ENCODE results near the gene REG3G.

REG3G gene

DNA sequence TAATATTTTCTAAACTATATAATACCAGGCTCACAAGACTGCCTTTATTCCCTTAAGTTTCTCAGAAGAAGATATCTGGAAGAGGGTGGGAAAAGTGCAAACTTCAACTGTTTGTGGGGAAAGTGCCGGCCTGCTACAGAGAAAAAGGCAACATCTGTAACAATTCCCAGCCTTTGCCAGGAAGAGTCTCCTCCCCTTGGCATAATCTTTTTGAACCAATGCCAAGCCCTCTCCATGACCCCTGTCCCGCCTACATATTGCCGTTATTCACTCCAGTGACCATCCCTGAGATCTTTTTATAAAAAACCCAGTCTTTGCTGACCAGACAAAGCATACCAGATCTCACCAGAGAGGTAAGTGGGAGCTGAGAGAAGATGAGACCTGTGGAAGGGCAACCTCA, at the start of gene REG3G:
Gene REG3G (plus strand): TSS at position 282 of the 400 bp plus-strand sequence. CDS start 392 bp downstream, outside the sequence.
- no peaks in the 10 kb centered on the region for H3K4me1 ChIP-seq (ENCODE audit: control insufficient read depth, low read length)
- no peaks in the 10 kb centered on the region for H3F3A ChIP-seq (ENCODE audit: control insufficient read depth, insufficient read depth)
- no peak for TF ChIP-seq EZH2phosphoT487 (IDR thresholded peaks at IDR 0.05; ENCODE audit: borderline replicate concordance, low read length)
- TF ChIP-seq, protein P1, sequence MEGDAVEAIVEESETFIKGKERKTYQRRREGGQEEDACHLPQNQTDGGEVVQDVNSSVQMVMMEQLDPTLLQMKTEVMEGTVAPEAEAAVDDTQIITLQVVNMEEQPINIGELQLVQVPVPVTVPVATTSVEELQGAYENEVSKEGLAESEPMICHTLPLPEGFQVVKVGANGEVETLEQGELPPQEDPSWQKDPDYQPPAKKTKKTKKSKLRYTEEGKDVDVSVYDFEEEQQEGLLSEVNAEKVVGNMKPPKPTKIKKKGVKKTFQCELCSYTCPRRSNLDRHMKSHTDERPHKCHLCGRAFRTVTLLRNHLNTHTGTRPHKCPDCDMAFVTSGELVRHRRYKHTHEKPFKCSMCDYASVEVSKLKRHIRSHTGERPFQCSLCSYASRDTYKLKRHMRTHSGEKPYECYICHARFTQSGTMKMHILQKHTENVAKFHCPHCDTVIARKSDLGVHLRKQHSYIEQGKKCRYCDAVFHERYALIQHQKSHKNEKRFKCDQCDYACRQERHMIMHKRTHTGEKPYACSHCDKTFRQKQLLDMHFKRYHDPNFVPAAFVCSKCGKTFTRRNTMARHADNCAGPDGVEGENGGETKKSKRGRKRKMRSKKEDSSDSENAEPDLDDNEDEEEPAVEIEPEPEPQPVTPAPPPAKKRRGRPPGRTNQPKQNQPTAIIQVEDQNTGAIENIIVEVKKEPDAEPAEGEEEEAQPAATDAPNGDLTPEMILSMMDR (IDR thresholded peaks at IDR 0.05; ENCODE audit: low read depth, low read length, poor library complexity, severe bottlenecking), result no peak
- H3K9me3 ChIP-seq (ENCODE audit: control insufficient read depth, insufficient read depth, low read length), result no peaks in the 10 kb centered on the region
- H3K27ac ChIP-seq (ENCODE audit: low read depth, low read length), result no peak within 1 kb of the TSS
- no peaks in the 10 kb centered on the region for H3K27me3 ChIP-seq (ENCODE audit: control insufficient read depth, low read length)
- H4K20me1 ChIP-seq (ENCODE audit: control insufficient read depth, insufficient read depth, low read depth, low read length), result no peaks in the 10 kb centered on the region
- no peaks in the 10 kb centered on the region for H3K36me3 ChIP-seq (ENCODE audit: control insufficient read depth, low read length)
- no peaks in the 10 kb centered on the region for H3K79me2 ChIP-seq (ENCODE audit: control insufficient read depth, low read length)
- H3K4me2 ChIP-seq (ENCODE audit: low read length), result no peak within 1 kb of the TSS
- no peak within 1 kb of the TSS for H3K4me3 ChIP-seq (ENCODE audit: low read length)
- no peaks in the 10 kb centered on the region for H3K9me2 ChIP-seq (replicated peaks; ENCODE audit: control insufficient read depth, low read length)

DNA sequence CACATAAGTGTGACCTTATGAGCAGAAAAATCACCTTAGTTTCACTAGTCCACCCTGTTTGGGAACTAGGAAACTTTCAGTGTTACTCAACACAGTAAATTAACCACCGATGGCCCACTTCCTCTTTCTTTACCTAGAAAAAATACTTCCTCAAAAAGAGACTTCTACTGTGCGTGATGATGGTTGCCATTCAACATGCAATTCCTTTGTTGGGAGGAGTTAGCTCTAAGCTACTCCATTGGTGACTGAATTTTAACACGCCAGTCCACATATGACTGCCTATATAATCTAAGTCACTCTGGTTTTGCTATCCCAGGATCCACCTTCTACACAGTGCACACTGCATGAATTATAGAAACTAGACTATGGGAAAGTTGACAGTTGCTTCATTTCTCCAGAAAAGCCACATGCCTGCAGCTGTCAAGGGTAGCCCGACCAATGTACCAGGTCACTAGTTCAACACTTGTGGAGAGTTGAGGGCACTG, 47.8 kb upstream of the REG3G start:
- Histone ChIP-seq H3K9me3 (ENCODE audit: control insufficient read depth, insufficient read depth, low read length) (no peaks in the 10 kb centered on the region), H4K20me1 (ENCODE audit: control insufficient read depth, insufficient read depth, low read depth, low read length) (no peaks in the 10 kb centered on the region), H3K27ac (ENCODE audit: low read depth, low read length) (no peak overlapping the region), H3K79me2 (ENCODE audit: control insufficient read depth, low read length) (no peaks in the 10 kb centered on the region), H3K4me3 (ENCODE audit: low read length) (no peak overlapping the region), H3F3A (ENCODE audit: control insufficient read depth, insufficient read depth) (no peaks in the 10 kb centered on the region), H3K4me2 (ENCODE audit: low read length) (no peak overlapping the region), H3K9me2 (replicated peaks; ENCODE audit: control insufficient read depth, low read length) (no peaks in the 10 kb centered on the region), H3K4me1 (ENCODE audit: control insufficient read depth, low read length) (no peaks in the 10 kb centered on the region), H3K36me3 (ENCODE audit: control insufficient read depth, low read length) (no peaks in the 10 kb centered on the region), H3K27me3 (ENCODE audit: control insufficient read depth, low read length) (no peaks in the 10 kb centered on the region)
- TF ChIP-seq EZH2phosphoT487 (IDR thresholded peaks at IDR 0.05; ENCODE audit: borderline replicate concordance, low read length), result no peak
- TF ChIP-seq, protein P1 (IDR thresholded peaks at IDR 0.05; ENCODE audit: low read depth, low read length, poor library complexity, severe bottlenecking), result no peak

DNA sequence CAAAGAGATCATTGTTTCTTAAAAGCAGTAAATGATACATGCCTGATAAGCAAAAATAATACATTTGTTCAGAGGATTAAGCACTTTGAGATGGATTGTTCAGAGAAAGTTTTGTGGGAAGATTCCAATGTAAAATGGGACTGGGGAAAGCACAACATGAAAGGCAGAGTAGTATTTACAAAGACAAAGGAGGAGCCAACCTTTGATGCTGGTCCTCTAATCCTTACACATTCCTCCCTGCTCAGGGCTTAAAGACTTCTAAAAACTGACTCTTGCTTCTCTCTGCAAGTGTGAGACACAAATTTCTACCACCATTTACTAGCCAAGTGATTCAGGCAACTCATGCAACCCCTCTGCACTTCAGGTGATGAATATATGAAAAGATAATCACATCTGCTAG, 47.2 kb upstream of the REG3G start:
- H3K4me3 ChIP-seq (ENCODE audit: low read length), result no peak overlapping the region
- no peaks in the 10 kb centered on the region for H3K79me2 ChIP-seq (ENCODE audit: control insufficient read depth, low read length)
- no peaks in the 10 kb centered on the region for H3K9me3 ChIP-seq (ENCODE audit: control insufficient read depth, insufficient read depth, low read length)
- TF ChIP-seq EZH2phosphoT487 (IDR thresholded peaks at IDR 0.05; ENCODE audit: borderline replicate concordance, low read length), result no peak
- H3K27me3 ChIP-seq (ENCODE audit: control insufficient read depth, low read length), result no peaks in the 10 kb centered on the region
- H4K20me1 ChIP-seq (ENCODE audit: control insufficient read depth, insufficient read depth, low read depth, low read length), result no peaks in the 10 kb centered on the region
- H3K4me2 ChIP-seq (ENCODE audit: low read length), result no peak overlapping the region
- H3K36me3 ChIP-seq (ENCODE audit: control insufficient read depth, low read length), result no peaks in the 10 kb centered on the region
- no peaks in the 10 kb centered on the region for H3K9me2 ChIP-seq (replicated peaks; ENCODE audit: control insufficient read depth, low read length)
- H3K27ac ChIP-seq (ENCODE audit: low read depth, low read length), result no peak overlapping the region
- no peaks in the 10 kb centered on the region for H3F3A ChIP-seq (ENCODE audit: control insufficient read depth, insufficient read depth)
- H3K4me1 ChIP-seq (ENCODE audit: control insufficient read depth, low read length), result no peaks in the 10 kb centered on the region

- TF ChIP-seq, protein P1 (IDR thresholded peaks at IDR 0.05; ENCODE audit: low read depth, low read length, poor library complexity, severe bottlenecking), result peak; percentile 75
- no peak for TF ChIP-seq EZH2phosphoT487 (IDR thresholded peaks at IDR 0.05; ENCODE audit: borderline replicate concordance, low read length)
- Histone ChIP-seq H4K20me1 (ENCODE audit: control insufficient read depth, insufficient read depth, low read depth, low read length) (no peaks in the 10 kb centered on the region), H3K4me2 (ENCODE audit: low read length) (no peak overlapping the region), H3K27ac (ENCODE audit: low read depth, low read length) (no peak overlapping the region), H3K36me3 (ENCODE audit: control insufficient read depth, low read length) (no peaks in the 10 kb centered on the region), H3K9me2 (replicated peaks; ENCODE audit: control insufficient read depth, low read length) (no peaks in the 10 kb centered on the region), H3K4me3 (ENCODE audit: low read length) (no peak overlapping the region), H3K79me2 (ENCODE audit: control insufficient read depth, low read length) (no peaks in the 10 kb centered on the region), H3K9me3 (ENCODE audit: control insufficient read depth, insufficient read depth, low read length) (no peaks in the 10 kb centered on the region), H3K4me1 (ENCODE audit: control insufficient read depth, low read length) (no peaks in the 10 kb centered on the region), H3K27me3 (ENCODE audit: control insufficient read depth, low read length) (no peaks in the 10 kb centered on the region), H3F3A (ENCODE audit: control insufficient read depth, insufficient read depth) (no peaks in the 10 kb centered on the region)
Measured at GRCh38 chr2:78979380-78980151, 45.9 kb upstream of the REG3G start.
